SK-N-SH (cell line): ENCODE data around the gene EXOC3L1. TPM values are rescaled to one million over a fixed set of nuclear protein-coding genes. Genes with fewer than 3 reads are reported as not detected.

Experiments used
- CTCF ChIA-PET: fragments of 300-600, 350-600 bp; formaldehyde crosslinking; extraction: SDS; loops from one replicate; lab custom pipeline; 2021; lab: Yijun Ruan, JAX
- POLR2A ChIA-PET: fragments of 350-600 bp; sonication (Branson Sonifier 250); formaldehyde crosslinking; extraction: SDS; loops from one replicate; lab custom pipeline; 2020; ENCODE audit warnings: antibody characterized with exemption, inconsistent platforms; lab: Yijun Ruan, JAX
- DNase-seq: peaks from one replicate; pipeline ENCODE4 v3.0.0; 2012
- H2AFZ ChIP-seq: fragments of 200-600 bp; sonication (generic); 2 replicates; pipeline ENCODE4 v1.8.1; 2016; ENCODE audit warnings: antibody characterized with exemption, mild to moderate bottlenecking, low read depth
- H3F3A ChIP-seq: fragments of 200-600 bp; sonication (generic); replicated peaks from 2 replicates; pipeline ENCODE3; 2016; ENCODE audit warnings: antibody characterized with exemption, mild to moderate bottlenecking; ENCODE audit not compliant: insufficient read depth
- H3K27ac ChIP-seq, 2 experiments: fragments of 200-500 bp in 1 of 2; fragments of 200-600 bp in 1 of 2; sonication (Bioruptor generic) in 1 of 2; sonication (generic), shearing (Covaris generic) in 1 of 2; 2 replicates each; pipeline versions ENCODE4 v1.5.1 to v1.6.1; 2014 to 2016; ENCODE audit warnings: low read depth in 2 of 2, inconsistent platforms in 1 of 2, low read length in 1 of 2, mild to moderate bottlenecking in 1 of 2, mixed read lengths in 1 of 2
- H3K27me3 ChIP-seq: fragments of 200-600 bp; sonication (generic), shearing (Covaris generic); 2 replicates; pipeline ENCODE4 v1.6.1; 2016; ENCODE audit warnings: mixed run types; ENCODE audit not compliant: insufficient read depth
- H3K36me3 ChIP-seq, 2 experiments: fragments of 200-500 bp in 1 of 2; fragments of 200-600 bp in 1 of 2; sonication (Bioruptor generic) in 1 of 2; sonication (generic) in 1 of 2; replicated peaks in 1 of 2; 2 replicates each; pipeline versions ENCODE3 to v1.5.1; 2014 to 2016; ENCODE audit warnings: low read length in 1 of 2, mild to moderate bottlenecking in 1 of 2; ENCODE audit not compliant: insufficient read depth in 2 of 2, control insufficient read depth in 1 of 2
- H3K4me1 ChIP-seq, 2 experiments: fragments of 200-500 bp in 1 of 2; fragments of 200-600 bp in 1 of 2; sonication (Bioruptor generic) in 1 of 2; sonication (generic), shearing (Covaris generic) in 1 of 2; 2 replicates each; pipeline versions ENCODE4 v1.5.1 to v1.6.1; 2014 to 2016; ENCODE audit warnings: low read depth in 1 of 2, low read length in 1 of 2, mixed run types in 1 of 2; ENCODE audit not compliant: insufficient read depth in 2 of 2, control insufficient read depth in 1 of 2
- H3K4me2 ChIP-seq: fragments of 200-600 bp; sonication (generic), shearing (Covaris generic); 2 replicates; pipeline ENCODE4 v1.6.1; 2017; ENCODE audit warnings: mixed run types
- H3K4me3 ChIP-seq, 2 experiments: fragments of 200-500 bp in 1 of 2; fragments of 200-600 bp in 1 of 2; sonication (Bioruptor generic) in 1 of 2; sonication (generic), shearing (Covaris generic) in 1 of 2; 2 replicates each; pipeline versions ENCODE4 v1.5.1 to v1.8.1; 2014 to 2016; ENCODE audit warnings: low read depth in 2 of 2, inconsistent platforms in 1 of 2, low read length in 1 of 2, mild to moderate bottlenecking in 1 of 2, mixed read lengths in 1 of 2, moderate library complexity in 1 of 2
- H3K79me2 ChIP-seq: fragments of 200-600 bp; sonication (generic); 2 replicates; pipeline ENCODE4 v1.8.1; 2017; ENCODE audit warnings: mild to moderate bottlenecking; ENCODE audit not compliant: insufficient read depth
- H3K9ac ChIP-seq: fragments of 200-600 bp; sonication (generic); 2 replicates; pipeline ENCODE4 v1.6.1; 2017; ENCODE audit warnings: mixed run types
- H3K9me2 ChIP-seq: fragments of 200-600 bp; sonication (generic); 2 replicates; pipeline ENCODE4 v1.6.1; 2017; ENCODE audit warnings: mixed run types
- H3K9me3 ChIP-seq: fragments of 200-600 bp; sonication (generic); 2 replicates; pipeline ENCODE4 v1.6.1; 2017; ENCODE audit warnings: mixed run types, mild to moderate bottlenecking, moderate library complexity
- H4K20me1 ChIP-seq: fragments of 200-600 bp; sonication (generic); 2 replicates; pipeline ENCODE4 v1.6.1; 2017; ENCODE audit warnings: mild to moderate bottlenecking, mixed run types; ENCODE audit not compliant: insufficient read depth
- CHD2 ChIP-seq: fragments of 150-350 bp; IDR thresholded peaks from 2 replicates; pipeline ENCODE4 v1.6.1; 2018; ENCODE audit warnings: low read length; ENCODE audit not compliant: partially characterized antibody
- CTCF ChIP-seq: fragments of 200-600 bp; sonication (generic); IDR thresholded peaks from 2 replicates; pipeline ENCODE4 v1.6.1; 2017; ENCODE audit warnings: antibody characterized with exemption, mild to moderate bottlenecking, moderate library complexity
- ELF1 ChIP-seq: IDR thresholded peaks from 2 replicates; pipeline ENCODE4 v1.4.0; 2012
- EP300 ChIP-seq, 2 experiments: IDR thresholded peaks; 2 replicates each; pipeline versions ENCODE4 v1.4.0 to v1.6.1; 2012; ENCODE audit warnings: borderline replicate concordance in 1 of 2, low read depth in 1 of 2, low read length in 1 of 2
- MXI1 ChIP-seq: IDR thresholded peaks from 2 replicates; pipeline ENCODE4 v1.6.1; 2012; ENCODE audit warnings: mild to moderate bottlenecking, low read depth, low read length, improper control_type of control experiment
- NRF1 ChIP-seq: IDR thresholded peaks from 2 replicates; pipeline ENCODE4 v1.6.1; 2012; ENCODE audit warnings: low read depth, mild to moderate bottlenecking, low read length
- RAD21 ChIP-seq: IDR thresholded peaks from 2 replicates; pipeline ENCODE4 v1.6.1; 2012; ENCODE audit warnings: mild to moderate bottlenecking, low read length
- SIN3A ChIP-seq: IDR thresholded peaks from 2 replicates; pipeline ENCODE4 v1.6.1; 2012; ENCODE audit warnings: low read depth, mild to moderate bottlenecking, low read length, moderate library complexity, borderline replicate concordance
- SMC3 ChIP-seq: IDR thresholded peaks from 2 replicates; pipeline ENCODE4 v1.6.1; 2012; ENCODE audit warnings: low read depth, low read length, improper control_type of control experiment
- TAF1 ChIP-seq: IDR thresholded peaks from 2 replicates; pipeline ENCODE4 v1.6.1; 2012; ENCODE audit warnings: low read depth, mild to moderate bottlenecking, low read length, moderate library complexity, borderline replicate concordance
- TEAD4 ChIP-seq: IDR thresholded peaks from 2 replicates; pipeline ENCODE4 v1.4.0; 2012; ENCODE audit warnings: mild to moderate bottlenecking, borderline replicate concordance; ENCODE audit not compliant: insufficient read depth
- USF2 ChIP-seq: fragments of 150-350 bp; IDR thresholded peaks from 2 replicates; pipeline ENCODE4 v1.6.1; 2017; ENCODE audit warnings: antibody characterized with exemption, low read length, low read depth, borderline replicate concordance
- YY1 ChIP-seq: IDR thresholded peaks from 2 replicates; pipeline ENCODE4 v1.4.0; 2012; ENCODE audit warnings: low read depth, mild to moderate bottlenecking
- WGBS: methylation state at CpG from one replicate; pipeline ENCODE4 v1.1.6; 2017; ENCODE audit warnings: low lambda C conversion rate; 5-methylcytosine and 5-hydroxymethylcytosine counted together
- polyA plus RNA-seq, 3 experiments: library from polyadenylated mRNA; depleted of rRNA; stranded (reverse); fragments of >200 nt; gene quantifications; 2 replicates each; pipeline ENCODE4 v1.2.3, GENCODE V29; 2012

The EXOC3L1 gene
- polyA plus RNA-seq, 1 of the 3 experiments (the other 2 are of a cell fraction): 0.46 TPM

- H2AFZ ChIP-seq: no peak overlapping the region
- H3K9me2 ChIP-seq: no peaks in the 10 kb centered on the region
- peak overlapping the region; percentile 27 to 32; a peak in 3 of 4 replicates for H3K4me3 ChIP-seq
- TF ChIP-seq MXI1: peak; percentile 20; the same call in 1 of the 2 replicates
- TF ChIP-seq CTCF: peak; percentile 80
- TF ChIP-seq USF2: no peak
- TF ChIP-seq RAD21: peak; percentile 89
- peak; percentile 50; the same call in 1 of the 2 replicates for TF ChIP-seq NRF1
- TF ChIP-seq ELF1: no peak
- TF ChIP-seq TEAD4: no peak
- TF ChIP-seq SIN3A: peak; percentile 29; the same call in 1 of the 2 replicates
- peak; percentile 18 for TF ChIP-seq CHD2
- peak; percentile 96 for TF ChIP-seq SMC3
- ChIA-PET CTCF (interaction anchor here (0.6 to 14.2 kb wide), 82 partner anchors 9 to 464 kb away, joined by 3 to 470 read pairs (median 6); partner anchors contain the start of genes CBFB, CES3, CES4A and CIAO2B), POLR2A (interaction anchor here (0.6 to 1.1 kb wide), 3 partner anchors 48 to 161 kb away, joined by 3 to 5 read pairs (median 4); no protein-coding TSS in a partner anchor)
- H3K27ac ChIP-seq: no peak overlapping the region
- no peaks in the 10 kb centered on the region for H3K9me3 ChIP-seq
- peak overlapping the region; percentile 65; the same call in 1 of the 2 replicates for H3K4me2 ChIP-seq
- no peaks in the 10 kb centered on the region for H3K27me3 ChIP-seq
- H3F3A ChIP-seq: peaks cover 11% of the 10 kb centered on the region
- peaks cover 0 to 4% of the 10 kb centered on the region in 2 experiments for H3K36me3 ChIP-seq
- no peak overlapping the region for H3K9ac ChIP-seq
- H3K4me1 ChIP-seq: peaks cover 4 to 19% of the 10 kb centered on the region in 2 experiments; a peak in 1 of 4 replicates
- peaks cover 26% of the 10 kb centered on the region for H4K20me1 ChIP-seq
- peak; percentile 94 for DNase-seq
- WGBS: 33% methylated on average over 28 of the region's 74 CpGs
- H3K79me2 ChIP-seq: no peaks in the 10 kb centered on the region
Observed at GRCh38 chr16:67155295-67156142, 34.4 kb downstream of the EXOC3L1 start.

GRCh38 chr16:67154578-67155294 is 35.2 kb downstream of the EXOC3L1 start:
- H2AFZ ChIP-seq: no peak overlapping the region

More at GRCh38 chr16:67154578-67155294, 35.2 kb downstream of the EXOC3L1 start:
- Histone ChIP-seq H3K36me3 (peaks cover 0 to 4% of the 10 kb centered on the region in 2 experiments), H3K9me3 (no peaks in the 10 kb centered on the region), H3K27ac (no peak overlapping the region), H3K4me2 (peak overlapping the region; percentile 65; the same call in 1 of the 2 replicates), H4K20me1 (peaks cover 26% of the 10 kb centered on the region), H3F3A (peaks cover 11% of the 10 kb centered on the region), H3K4me1 (peaks cover 4 to 19% of the 10 kb centered on the region in 2 experiments; a peak in 1 of 4 replicates)
- 66% methylated on average over 43 of the region's 61 CpGs for WGBS
- POLR2A ChIA-PET: interaction anchor here (0.8 to 1.1 kb wide), 2 partner anchors 47 to 137 kb away, joined by 3 to 5 read pairs; no protein-coding TSS in a partner anchor
- DNase-seq: no peak
- TF ChIP-seq CHD2 (no peak), YY1 (no peak), EP300 (IDR thresholded peaks at IDR 0.05; ENCODE audit: borderline replicate concordance in 1 of 2, low read depth in 1 of 2, low read length in 1 of 2) (no peak), TAF1 (no peak), SMC3 (no peak)
- TF ChIP-seq, all 33 proteins: peak for 0
- no peaks in the 10 kb centered on the region for H3K79me2 ChIP-seq
- no peaks in the 10 kb centered on the region for H3K9me2 ChIP-seq
- H3K4me3 ChIP-seq: peak overlapping the region; percentile 27 to 32; a peak in 3 of 4 replicates
- no peaks in the 10 kb centered on the region for H3K27me3 ChIP-seq
- no peak overlapping the region for H3K9ac ChIP-seq
- CTCF ChIA-PET: interaction anchor here (0.6 to 14.2 kb wide), 79 partner anchors 10 to 463 kb away, joined by 3 to 470 read pairs (median 7); partner anchors contain the start of genes CBFB, CES3, CES4A and CIAO2B
